Stomach smooth muscle (tissue), 2 donors: Measurements from ENCODE around the gene SENP1.
"Not testable (repeated sequence)": the region's sequence is repeated elsewhere in the genome, so short reads cannot be mapped to it uniquely, and the experiment has no call there.

Source experiments
- H3K27ac ChIP-seq: one replicate; pipeline ENCODE4 v1.7.0; 2013; ENCODE audit warnings: mild to moderate bottlenecking, low read length, inconsistent platforms
- H3K27me3 ChIP-seq, 2 donors: one replicate each; pipeline ENCODE4 v1.7.0; 2013; ENCODE audit warnings: low read length in 2 of 2; ENCODE audit not compliant: insufficient read depth in 2 of 2, control insufficient read depth in 1 of 2
- H3K36me3 ChIP-seq, 2 donors: one replicate each; pipeline ENCODE4 v1.7.0; 2013; ENCODE audit warnings: low read length in 2 of 2; ENCODE audit not compliant: control insufficient read depth in 2 of 2, insufficient read depth in 2 of 2
- H3K4me1 ChIP-seq: one replicate; pipeline ENCODE4 v1.7.0; 2013; ENCODE audit warnings: low read length; ENCODE audit not compliant: control insufficient read depth, insufficient read depth
- H3K4me3 ChIP-seq, 2 donors: one replicate each; pipeline ENCODE4 v1.7.0; 2013; ENCODE audit warnings: low read length in 2 of 2
- H3K9ac ChIP-seq, 2 donors: one replicate each; pipeline ENCODE4 v1.7.0; 2013; ENCODE audit warnings: low read length in 2 of 2, mild to moderate bottlenecking in 1 of 2
- H3K9me3 ChIP-seq, 2 donors: one replicate each; pipeline ENCODE4 v1.7.0; 2013; ENCODE audit warnings: low read length in 2 of 2; ENCODE audit not compliant: control insufficient read depth in 2 of 2
- donor health status: healthy.
- donor health status: Pancreatic carcinoma.

Gene SENP1

DNA sequence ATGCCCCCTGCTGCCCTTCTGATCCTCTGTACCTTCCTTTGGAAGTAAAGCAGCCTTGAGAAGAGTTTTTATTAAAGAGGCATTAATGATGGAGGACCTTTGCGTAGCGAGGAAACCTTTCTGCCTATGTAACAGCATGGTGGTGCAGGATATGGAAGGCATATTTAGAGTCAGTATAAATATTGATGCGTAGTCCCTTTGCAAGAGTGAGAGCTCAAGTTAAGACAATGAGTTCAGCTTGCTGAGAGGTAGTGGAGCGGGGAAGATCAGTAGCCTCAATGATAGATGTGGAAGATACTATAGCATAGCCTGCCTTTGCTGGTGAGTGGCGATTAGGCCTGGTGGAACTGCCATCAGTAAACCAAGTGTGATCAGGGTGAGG, 5.4 kb upstream of the SENP1 start:
- H3K36me3 ChIP-seq, H3K27me3 ChIP-seq, H3K9me3 ChIP-seq, H3K4me3 ChIP-seq, H3K4me1 ChIP-seq, H3K9ac ChIP-seq, H3K27ac ChIP-seq: not testable (repeated sequence)

DNA sequence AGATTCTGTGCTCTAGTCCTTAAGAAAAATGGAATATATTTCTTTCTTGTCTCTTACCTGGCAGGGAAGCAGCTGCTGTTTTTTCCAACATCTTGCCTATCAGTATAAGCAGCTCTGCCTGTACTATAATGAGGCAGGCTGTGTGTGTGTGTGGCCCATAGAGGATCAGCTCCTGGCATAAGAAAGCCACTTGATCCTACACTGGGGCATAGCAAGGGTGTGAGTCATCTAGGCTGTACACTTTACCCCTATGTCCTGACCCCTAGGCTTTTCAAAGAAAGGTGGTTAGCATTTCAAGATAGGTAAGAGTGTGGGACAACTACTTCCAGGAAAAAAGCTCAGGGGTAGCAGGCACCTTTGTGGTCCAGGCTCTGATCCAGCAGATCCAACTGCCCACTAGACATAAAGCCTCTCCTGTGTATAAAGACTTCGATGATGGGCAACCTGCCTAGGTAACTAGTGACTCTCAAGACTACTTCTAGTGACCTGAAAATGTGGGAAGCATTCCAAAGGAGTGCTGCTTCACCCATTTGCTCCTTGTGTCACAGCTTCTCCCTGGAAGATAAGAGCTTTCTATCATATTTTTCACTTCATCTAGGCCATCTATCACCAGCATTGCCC, 4.9 kb upstream of the SENP1 start:
- H3K27ac ChIP-seq: no peak overlapping the region
- H3K27me3 ChIP-seq: no peaks in the 10 kb centered on the region

DNA sequence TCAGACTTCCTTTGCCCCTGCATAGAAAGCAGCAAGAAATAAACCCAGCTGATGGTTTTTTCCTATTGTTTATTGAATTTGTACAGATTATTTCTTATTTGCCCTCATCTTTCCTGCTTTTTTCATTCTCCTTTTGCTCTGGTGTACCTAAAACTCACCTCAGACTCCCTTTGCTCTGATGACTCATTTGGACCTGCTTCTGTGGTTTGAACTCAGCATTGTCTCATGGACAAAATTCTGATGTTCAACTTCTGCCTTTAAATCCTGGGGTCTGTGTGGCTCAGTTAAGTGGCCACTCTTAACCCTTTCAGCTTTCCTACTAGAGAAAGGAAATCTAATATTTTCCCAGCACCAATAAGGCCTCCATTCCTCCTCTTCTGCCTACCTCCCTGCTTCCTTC, 3.5 kb upstream of the SENP1 start:
- H3K27me3 ChIP-seq: no peaks in the 10 kb centered on the region
- peaks cover 12% of the 10 kb centered on the region for H3K4me1 ChIP-seq
- no peaks in the 10 kb centered on the region for H3K9me3 ChIP-seq
- H3K36me3 ChIP-seq: no peaks in the 10 kb centered on the region
- no peak overlapping the region for H3K4me3 ChIP-seq
- H3K9ac ChIP-seq: no peak overlapping the region
- no peak overlapping the region for H3K27ac ChIP-seq

More for the DNA sequence above, 4.9 kb upstream of the SENP1 start:
- H3K4me1 ChIP-seq: peaks cover 6% of the 10 kb centered on the region
- no peak overlapping the region for H3K9ac ChIP-seq
- H3K9me3 ChIP-seq: no peaks in the 10 kb centered on the region
- no peak overlapping the region for H3K4me3 ChIP-seq
- H3K36me3 ChIP-seq: no peaks in the 10 kb centered on the region

DNA sequence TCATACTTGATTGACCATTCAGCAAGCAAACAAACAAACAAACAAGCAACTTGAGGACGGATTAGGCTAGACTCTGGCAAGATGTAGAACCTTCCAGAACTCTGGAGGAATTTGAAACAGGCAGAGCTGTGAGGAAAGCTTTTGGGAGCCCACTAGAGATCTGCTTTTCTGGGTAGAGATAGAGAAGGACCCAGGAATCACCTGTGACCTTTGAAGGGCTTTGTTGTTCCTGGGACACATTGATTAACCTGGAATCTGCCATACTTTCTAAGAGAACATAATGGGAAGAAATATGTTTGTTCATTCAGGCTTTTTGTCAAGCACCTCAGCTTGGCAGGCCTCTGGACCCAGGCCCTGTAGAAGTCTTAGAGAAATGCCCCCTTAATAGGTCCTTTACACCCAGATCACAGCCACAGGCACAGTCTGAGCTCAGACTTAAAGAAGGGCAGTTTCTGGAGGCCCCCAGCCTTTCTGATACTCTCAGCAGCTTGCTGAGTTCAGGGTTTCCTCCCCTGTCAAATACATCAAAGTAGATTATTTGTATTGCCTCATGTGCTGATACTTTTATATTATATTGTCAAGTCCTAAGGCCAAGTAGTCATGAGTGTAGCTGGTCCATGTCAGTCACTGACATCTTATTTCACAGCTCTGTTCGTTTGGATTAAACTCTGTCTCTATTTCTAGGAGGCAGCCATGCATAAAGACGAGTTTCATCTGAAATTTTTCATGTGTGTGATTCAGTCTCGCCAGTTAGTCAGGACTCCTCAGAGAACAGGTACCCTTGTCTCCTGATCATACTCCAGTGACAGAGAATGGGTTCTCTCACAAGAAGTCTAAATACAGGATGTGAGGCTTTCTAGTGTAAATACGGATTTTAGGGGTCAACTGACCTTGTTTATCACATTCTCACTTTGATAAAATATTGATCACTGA, 1.1 kb upstream of the SENP1 start:
- Histone ChIP-seq H3K4me3 (peak overlapping the region; percentile 88 to 99), H3K4me1 (peaks cover 13% of the 10 kb centered on the region)

DNA sequence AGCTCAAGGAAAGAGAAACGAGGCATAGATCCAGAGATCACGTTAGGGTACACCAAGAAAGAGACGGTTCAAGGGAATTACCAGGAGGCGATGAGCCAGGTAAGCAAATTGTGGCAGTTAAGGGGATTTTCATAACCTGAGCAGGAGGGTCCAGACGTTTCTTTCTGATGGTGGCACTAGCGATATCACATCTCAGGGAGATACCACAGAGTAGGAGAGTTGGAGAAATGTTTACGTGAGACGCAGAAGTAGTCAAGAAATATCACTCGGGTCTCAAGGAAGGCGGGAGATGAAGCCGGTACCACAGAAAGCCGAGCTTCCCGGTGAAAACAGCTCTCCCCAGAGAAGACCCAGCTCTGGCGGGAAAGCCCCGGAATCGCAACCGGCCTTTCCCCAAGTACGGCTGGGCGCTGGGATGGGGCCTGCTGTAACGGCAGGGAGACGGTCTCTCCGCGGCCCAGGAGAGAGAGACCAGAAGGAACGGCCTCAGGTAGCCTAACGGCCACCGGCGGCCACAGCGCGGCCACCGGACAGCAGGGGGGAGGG, 485 bp downstream of the SENP1 start:
- Histone ChIP-seq H3K4me3 (peak overlapping the region; percentile 88 to 99), H3K9me3 (no peaks in the 10 kb centered on the region), H3K4me1 (peaks cover 13% of the 10 kb centered on the region)

More for the DNA sequence above, 1.1 kb upstream of the SENP1 start:
- no peaks in the 10 kb centered on the region for H3K9me3 ChIP-seq
- H3K27me3 ChIP-seq: no peaks in the 10 kb centered on the region
- H3K9ac ChIP-seq: peak overlapping the region; percentile 95 to 98
- peak overlapping the region; percentile 88 for H3K27ac ChIP-seq
- no peaks in the 10 kb centered on the region for H3K36me3 ChIP-seq

DNA sequence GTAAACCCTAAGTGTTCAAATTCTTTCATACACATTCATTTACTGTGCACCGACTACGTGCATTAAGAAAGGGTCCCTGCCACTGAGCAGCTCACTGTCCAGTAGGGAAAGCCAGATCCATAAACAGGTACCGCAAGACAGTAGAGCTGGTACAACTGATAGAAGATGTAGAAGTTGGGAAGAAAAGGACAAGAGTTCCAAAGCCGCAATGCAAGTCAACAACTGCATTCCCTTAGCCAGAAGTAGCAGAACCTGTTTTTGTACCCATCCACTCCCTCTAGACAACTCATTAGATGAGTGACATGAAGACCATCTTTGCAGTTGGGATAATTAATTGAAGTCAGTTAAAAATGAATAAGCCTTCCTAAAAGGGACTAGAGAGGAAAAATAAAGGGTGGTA, 1.3 kb downstream of the SENP1 start:
- peaks cover 13% of the 10 kb centered on the region for H3K4me1 ChIP-seq
- no peaks in the 10 kb centered on the region for H3K9me3 ChIP-seq
- H3K9ac ChIP-seq: peak overlapping the region in 1 of 2 donors; percentile 95
- peak overlapping the region; percentile 88 to 99 for H3K4me3 ChIP-seq
- H3K27ac ChIP-seq: no peak overlapping the region
- no peaks in the 10 kb centered on the region for H3K27me3 ChIP-seq
- no peaks in the 10 kb centered on the region for H3K36me3 ChIP-seq

More for the DNA sequence above, 485 bp downstream of the SENP1 start:
- H3K36me3 ChIP-seq: no peaks in the 10 kb centered on the region
- H3K27ac ChIP-seq: peak overlapping the region; percentile 88
- peak overlapping the region; percentile 95 to 98 for H3K9ac ChIP-seq
- H3K27me3 ChIP-seq: no peaks in the 10 kb centered on the region

DNA sequence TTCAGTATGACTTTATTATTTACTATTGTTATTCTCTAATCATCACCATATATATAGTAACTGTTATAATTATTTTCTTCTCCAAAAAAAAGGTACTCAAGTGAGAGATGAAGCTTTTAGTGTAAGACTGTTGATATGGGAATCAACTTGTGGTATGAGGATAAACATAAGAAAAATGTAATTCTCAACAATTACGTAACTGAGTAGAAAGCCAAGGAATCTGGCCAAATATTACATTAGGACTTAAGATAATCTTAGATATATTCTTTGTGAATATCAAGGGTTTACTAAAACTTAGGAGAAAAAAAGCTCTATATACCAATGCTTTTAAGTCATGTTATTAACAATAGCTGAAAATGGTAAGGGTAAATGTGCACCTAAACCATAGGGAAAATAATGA, 13.3 kb downstream of the SENP1 start:
- no peak overlapping the region for H3K4me3 ChIP-seq
- H3K27me3 ChIP-seq: no peaks in the 10 kb centered on the region
- H3K9me3 ChIP-seq: no peaks in the 10 kb centered on the region
- no peaks in the 10 kb centered on the region for H3K4me1 ChIP-seq
- no peak overlapping the region for H3K27ac ChIP-seq
- H3K9ac ChIP-seq: no peak overlapping the region
- peaks cover 12 to 32% of the 10 kb centered on the region in 2 donors for H3K36me3 ChIP-seq

DNA sequence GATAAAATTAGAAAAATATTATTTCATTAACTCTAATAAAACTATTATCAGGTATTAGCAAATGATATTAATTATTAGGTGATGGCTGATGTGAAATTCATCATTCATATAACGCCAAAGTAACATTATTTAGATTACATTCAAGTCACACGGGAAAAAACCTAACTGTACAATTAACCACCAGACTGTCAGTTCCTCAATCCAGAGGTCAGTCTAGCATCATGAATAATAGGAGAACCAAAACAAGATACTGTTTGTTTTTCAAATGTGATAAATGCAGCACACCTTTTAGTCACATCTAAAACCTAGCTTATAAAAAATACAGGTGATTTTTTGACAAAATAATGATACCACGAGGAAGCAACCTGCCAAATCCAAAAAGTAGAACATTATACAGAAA, 19.6 kb downstream of the SENP1 start:
- peaks cover 19 to 32% of the 10 kb centered on the region in 2 donors for H3K36me3 ChIP-seq
- no peaks in the 10 kb centered on the region for H3K4me1 ChIP-seq
- H3K4me3 ChIP-seq: no peak overlapping the region
- H3K27ac ChIP-seq: no peak overlapping the region
- no peak overlapping the region for H3K9ac ChIP-seq
- no peaks in the 10 kb centered on the region for H3K27me3 ChIP-seq
- H3K9me3 ChIP-seq: no peaks in the 10 kb centered on the region

DNA sequence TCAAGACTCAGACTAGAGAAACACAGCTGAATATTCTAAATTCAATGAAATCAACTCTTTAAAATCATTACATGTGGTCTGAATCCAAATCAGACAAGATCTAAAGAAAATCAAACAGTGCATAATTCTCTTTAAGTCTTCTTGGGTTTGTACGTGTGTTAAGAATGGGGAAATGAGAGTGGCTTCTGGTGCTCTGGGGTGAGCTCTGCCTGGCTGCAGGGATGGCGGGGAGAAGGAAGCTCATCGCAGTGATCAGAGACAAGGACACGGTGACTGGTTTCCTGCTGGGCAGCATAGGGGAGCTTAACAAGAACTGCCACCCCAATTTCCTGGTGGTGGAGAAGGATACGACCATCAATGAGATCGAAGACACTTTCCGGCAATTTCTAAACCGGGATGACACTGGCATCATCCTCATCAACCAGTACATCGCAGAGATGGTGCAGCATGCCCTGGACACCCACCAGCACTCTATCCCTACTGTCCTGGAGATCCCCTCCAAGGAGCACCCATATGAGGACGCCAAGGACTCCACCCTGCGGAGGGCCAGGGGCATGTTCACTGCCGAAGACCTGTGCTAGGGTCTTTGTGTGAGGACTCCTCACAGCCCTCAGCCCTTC, 20.9 kb downstream of the SENP1 start:
- H3K9ac ChIP-seq: no peak overlapping the region
- no peak overlapping the region for H3K27ac ChIP-seq
- no peaks in the 10 kb centered on the region for H3K9me3 ChIP-seq
- H3K4me1 ChIP-seq: no peaks in the 10 kb centered on the region
- H3K4me3 ChIP-seq: no peak overlapping the region
- H3K27me3 ChIP-seq: no peaks in the 10 kb centered on the region
- H3K36me3 ChIP-seq: peaks cover 22 to 25% of the 10 kb centered on the region in 2 donors

DNA sequence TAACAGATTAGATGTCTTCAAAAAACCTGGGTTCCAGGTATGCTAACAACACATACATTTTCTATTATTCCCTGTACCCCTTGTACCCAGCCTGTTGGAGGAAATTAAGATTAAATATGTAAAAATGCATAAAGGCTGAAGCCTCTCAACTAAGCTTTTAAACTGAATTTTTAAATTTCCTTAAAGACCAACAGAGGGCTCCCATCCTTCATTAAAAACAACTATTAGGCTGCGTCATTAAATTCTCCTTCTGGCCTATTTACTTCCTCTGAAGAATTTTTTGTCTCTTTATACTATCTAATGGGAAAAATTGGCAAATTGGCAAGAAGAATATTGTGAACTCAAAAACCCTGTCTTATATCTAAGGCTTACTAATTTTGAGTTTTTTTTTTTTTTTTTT, 21.8 kb downstream of the SENP1 start:
- Histone ChIP-seq H3K4me1 (no peaks in the 10 kb centered on the region), H3K27me3 (no peaks in the 10 kb centered on the region), H3K9ac (no peak overlapping the region), H3K9me3 (no peaks in the 10 kb centered on the region), H3K27ac (no peak overlapping the region), H3K36me3 (peaks cover 21 to 25% of the 10 kb centered on the region in 2 donors), H3K4me3 (no peak overlapping the region)
